Stomach smooth muscle (tissue), 2 donors: ENCODE data around the gene OSBPL1A.

ENCODE experiments used
- H3K27ac ChIP-seq: one replicate; pipeline ENCODE4 v1.7.0; 2013; ENCODE audit warnings: mild to moderate bottlenecking, low read length, inconsistent platforms
- H3K27me3 ChIP-seq, 2 donors: one replicate each; pipeline ENCODE4 v1.7.0; 2013; ENCODE audit warnings: low read length in 2 of 2; ENCODE audit not compliant: insufficient read depth in 2 of 2, control insufficient read depth in 1 of 2
- H3K36me3 ChIP-seq, 2 donors: one replicate each; pipeline ENCODE4 v1.7.0; 2013; ENCODE audit warnings: low read length in 2 of 2; ENCODE audit not compliant: control insufficient read depth in 2 of 2, insufficient read depth in 2 of 2
- H3K4me1 ChIP-seq: one replicate; pipeline ENCODE4 v1.7.0; 2013; ENCODE audit warnings: low read length; ENCODE audit not compliant: control insufficient read depth, insufficient read depth
- H3K4me3 ChIP-seq, 2 donors: one replicate each; pipeline ENCODE4 v1.7.0; 2013; ENCODE audit warnings: low read length in 2 of 2
- H3K9ac ChIP-seq, 2 donors: one replicate each; pipeline ENCODE4 v1.7.0; 2013; ENCODE audit warnings: low read length in 2 of 2, mild to moderate bottlenecking in 1 of 2
- H3K9me3 ChIP-seq, 2 donors: one replicate each; pipeline ENCODE4 v1.7.0; 2013; ENCODE audit warnings: low read length in 2 of 2; ENCODE audit not compliant: control insufficient read depth in 2 of 2
- donor health status: healthy.
- donor health status: Pancreatic carcinoma.

Gene OSBPL1A

GRCh38 chr18:24296276-24296675 lies 101.3 kb downstream of the OSBPL1A start:
- Histone ChIP-seq H3K27ac (no peak overlapping the region), H3K36me3 (no peaks in the 10 kb centered on the region), H3K27me3 (no peaks in the 10 kb centered on the region), H3K9ac (no peak overlapping the region), H3K9me3 (no peaks in the 10 kb centered on the region), H3K4me3 (no peak overlapping the region), H3K4me1 (no peaks in the 10 kb centered on the region)

- H3K9me3 ChIP-seq: no peaks in the 10 kb centered on the region
- no peaks in the 10 kb centered on the region for H3K36me3 ChIP-seq
- H3K27ac ChIP-seq: no peak overlapping the region
- H3K4me3 ChIP-seq: no peak overlapping the region
- H3K27me3 ChIP-seq: no peaks in the 10 kb centered on the region
- no peak overlapping the region for H3K9ac ChIP-seq
- H3K4me1 ChIP-seq: no peaks in the 10 kb centered on the region
Observed at GRCh38 chr18:24293254-24293653, 104.4 kb downstream of the OSBPL1A start.

- H3K9ac ChIP-seq: no peak overlapping the region
- no peak overlapping the region for H3K27ac ChIP-seq
- H3K4me3 ChIP-seq: no peak overlapping the region
- no peaks in the 10 kb centered on the region for H3K9me3 ChIP-seq
- peaks cover 4% of the 10 kb centered on the region for H3K4me1 ChIP-seq
- no peaks in the 10 kb centered on the region for H3K27me3 ChIP-seq
- H3K36me3 ChIP-seq: no peaks in the 10 kb centered on the region
Observed at GRCh38 chr18:24278591-24278990, 119.0 kb downstream of the OSBPL1A start.

- no peak overlapping the region for H3K4me3 ChIP-seq
- peaks cover 6% of the 10 kb centered on the region for H3K4me1 ChIP-seq
- H3K27ac ChIP-seq: no peak overlapping the region
- H3K9me3 ChIP-seq: no peaks in the 10 kb centered on the region
- H3K27me3 ChIP-seq: no peaks in the 10 kb centered on the region
- no peaks in the 10 kb centered on the region for H3K36me3 ChIP-seq
- no peak overlapping the region for H3K9ac ChIP-seq
Observed at GRCh38 chr18:24277516-24278195, 120.0 kb downstream of the OSBPL1A start.

- Histone ChIP-seq H3K9me3 (no peaks in the 10 kb centered on the region), H3K27ac (no peak overlapping the region), H3K9ac (no peak overlapping the region), H3K4me1 (peaks cover 6% of the 10 kb centered on the region), H3K27me3 (no peaks in the 10 kb centered on the region), H3K36me3 (no peaks in the 10 kb centered on the region), H3K4me3 (no peak overlapping the region)
Observed at GRCh38 chr18:24276994-24277393, 120.6 kb downstream of the OSBPL1A start.

- no peaks in the 10 kb centered on the region for H3K9me3 ChIP-seq
- H3K27me3 ChIP-seq: no peaks in the 10 kb centered on the region
- H3K4me3 ChIP-seq: no peak overlapping the region
- H3K27ac ChIP-seq: no peak overlapping the region
- peaks cover 6% of the 10 kb centered on the region for H3K4me1 ChIP-seq
- H3K9ac ChIP-seq: no peak overlapping the region
- H3K36me3 ChIP-seq: no peaks in the 10 kb centered on the region
Observed at GRCh38 chr18:24274837-24275236, 122.8 kb downstream of the OSBPL1A start.

GRCh38 chr18:24273596-24273995 lies 124.0 kb downstream of the OSBPL1A start:
- Histone ChIP-seq H3K27ac (no peak overlapping the region), H3K4me3 (no peak overlapping the region), H3K9me3 (no peaks in the 10 kb centered on the region), H3K36me3 (no peaks in the 10 kb centered on the region), H3K9ac (no peak overlapping the region), H3K4me1 (peaks cover 6% of the 10 kb centered on the region), H3K27me3 (no peaks in the 10 kb centered on the region)

GRCh38 chr18:24272229-24272525 lies 125.4 kb downstream of the OSBPL1A start:
- no peaks in the 10 kb centered on the region for H3K9me3 ChIP-seq
- peak overlapping the region; percentile 68 to 82 for H3K9ac ChIP-seq

GRCh38 chr18:24271381-24272228 lies 126.0 kb downstream of the OSBPL1A start:
- Histone ChIP-seq H3K4me1 (peaks cover 6% of the 10 kb centered on the region), H3K36me3 (no peaks in the 10 kb centered on the region), H3K9me3 (no peaks in the 10 kb centered on the region), H3K9ac (peak overlapping the region; percentile 71 to 82), H3K27me3 (no peaks in the 10 kb centered on the region), H3K27ac (peak overlapping the region; percentile 67), H3K4me3 (peak overlapping the region; percentile 86 to 88)

More at GRCh38 chr18:24272229-24272525, 125.4 kb downstream of the OSBPL1A start:
- H3K27ac ChIP-seq: peak overlapping the region; percentile 60
- H3K27me3 ChIP-seq: no peaks in the 10 kb centered on the region
- peak overlapping the region; percentile 78 to 86 for H3K4me3 ChIP-seq
- H3K4me1 ChIP-seq: peaks cover 6% of the 10 kb centered on the region
- no peaks in the 10 kb centered on the region for H3K36me3 ChIP-seq

- peaks cover 6% of the 10 kb centered on the region for H3K4me1 ChIP-seq
- peak overlapping the region; percentile 71 to 82 for H3K9ac ChIP-seq
- H3K27ac ChIP-seq: peak overlapping the region; percentile 67
- no peaks in the 10 kb centered on the region for H3K36me3 ChIP-seq
- no peaks in the 10 kb centered on the region for H3K9me3 ChIP-seq
- no peaks in the 10 kb centered on the region for H3K27me3 ChIP-seq
- peak overlapping the region; percentile 86 to 88 for H3K4me3 ChIP-seq
Observed at GRCh38 chr18:24270937-24271380, 126.7 kb downstream of the OSBPL1A start.
